SH-SY5Y (cell line): ENCODE measurements around the gene COPZ1.

Experiments
- GATA2 ChIP-seq: IDR thresholded peaks from 2 replicates; pipeline ENCODE4 v1.6.1; 2011; ENCODE audit warnings: mild to moderate bottlenecking, low read depth, low read length
- GATA3 ChIP-seq: IDR thresholded peaks from 2 replicates; pipeline ENCODE4 v1.6.1; 2011; ENCODE audit warnings: low read depth, mild to moderate bottlenecking, low read length, moderate library complexity

GRCh38 chr12:54296393-54297099 lies 28.4 kb upstream of the COPZ1 start:
- TF ChIP-seq GATA2, result no peak
- no peak for TF ChIP-seq GATA3
